ENCODE data around the gene RIC8B. TPM values are rescaled to one million over a fixed set of nuclear protein-coding genes. Genes with fewer than 3 reads are reported as not detected.

Gene RIC8B
- total RNA-seq, 1 experiment from 2014 or later = 29.0 TPM

- Histone ChIP-seq H4K20me1 (ENCODE audit: control insufficient read depth, insufficient read depth, insufficient read length) (no peaks in the 10 kb centered on the region), H2BK120ac (ENCODE audit: low read depth, low read length, poor library complexity, severe bottlenecking) (no peak overlapping the region), H3K18ac (ENCODE audit: insufficient read length, low read depth, low read length) (no peak overlapping the region), H3K4me2 (ENCODE audit: insufficient read depth, insufficient read length, low read length) (no peak overlapping the region), H3K27me3 (ENCODE audit: insufficient read depth, low read length) (no peaks in the 10 kb centered on the region; the same call in 1 of the 2 replicates), H3K27ac (ENCODE audit: insufficient read length, low read depth, low read length) (no peak overlapping the region), H3T11ph (ENCODE audit: low read length) (no peak overlapping the region), H3K4me1 (ENCODE audit: insufficient read depth, low read length) (no peaks in the 10 kb centered on the region), H3K9ac (ENCODE audit: extremely low read depth, insufficient read length, low read length) (no peak overlapping the region), H2BK20ac (ENCODE audit: low read depth, low read length, poor library complexity, severe bottlenecking) (no peak overlapping the region), H3K23ac (ENCODE audit: insufficient read length, low read depth, low read length) (no peak overlapping the region), H2AFZ (ENCODE audit: low read length) (no peak overlapping the region), H2AK5ac (ENCODE audit: insufficient read length, low read length) (no peak overlapping the region), H3K79me2 (ENCODE audit: insufficient read depth, low read length) (no peaks in the 10 kb centered on the region), H3K4ac (ENCODE audit: low read depth, low read length) (no peak overlapping the region), H3K79me1 (ENCODE audit: insufficient read depth, low read depth, low read length, poor library complexity, severe bottlenecking) (no peaks in the 10 kb centered on the region), H4K5ac (ENCODE audit: insufficient read length, low read depth, low read length) (no peak overlapping the region), H2BK5ac (ENCODE audit: insufficient read length, low read length) (no peak overlapping the region), H4K8ac (replicated peaks; ENCODE audit: insufficient read length, low read depth, low read length) (no peak overlapping the region), H2BK15ac (ENCODE audit: low read depth, low read length) (no peak overlapping the region), H3K23me2 (ENCODE audit: insufficient read length, low read depth, low read length, poor library complexity, severe bottlenecking) (peaks cover 4% of the 10 kb centered on the region), H3K14ac (ENCODE audit: insufficient read depth, low read length) (no peak overlapping the region), H4K91ac (ENCODE audit: insufficient read length, low read depth, low read length) (no peak overlapping the region), H3K56ac (ENCODE audit: insufficient read length, low read depth, low read length) (no peak overlapping the region), H3K9me3 (ENCODE audit: control insufficient read depth, low read depth, low read length) (no peaks in the 10 kb centered on the region), H2BK12ac (ENCODE audit: insufficient read length, low read depth, low read length) (no peak overlapping the region)
- no peak for DNase-seq
- no peaks in the 10 kb centered on the region for H3K36me3 Mint-ChIP-seq (ENCODE audit: insufficient read depth in 1 of 3, low read depth in 3 of 3)
- no CpG with 5 or more reads among the region's 4 CpGs for WGBS (ENCODE audit: extremely low coverage, insufficient read length, low lambda C conversion rate)
- no peak overlapping the region for H3K4me3 Mint-ChIP-seq
- no peak for TF ChIP-seq CTCF (conservative IDR thresholded peaks at IDR 0.05)
- H3K9me3 Mint-ChIP-seq = no peaks in the 10 kb centered on the region; a peak in 1 of 5 replicates
- H3K27me3 Mint-ChIP-seq (ENCODE audit: low read depth) = peaks cover 23% of the 10 kb centered on the region
- no peak overlapping the region for H3K27ac Mint-ChIP-seq
- H3K4me1 Mint-ChIP-seq = peaks cover 7% of the 10 kb centered on the region in 2 experiments
These were observed 133.4 kb downstream of the RIC8B start for GRCh38 chr12:106907846-106908245.

Measured in H9 (cell line).